Measurements from ENCODE around the gene USP4.

DNA sequence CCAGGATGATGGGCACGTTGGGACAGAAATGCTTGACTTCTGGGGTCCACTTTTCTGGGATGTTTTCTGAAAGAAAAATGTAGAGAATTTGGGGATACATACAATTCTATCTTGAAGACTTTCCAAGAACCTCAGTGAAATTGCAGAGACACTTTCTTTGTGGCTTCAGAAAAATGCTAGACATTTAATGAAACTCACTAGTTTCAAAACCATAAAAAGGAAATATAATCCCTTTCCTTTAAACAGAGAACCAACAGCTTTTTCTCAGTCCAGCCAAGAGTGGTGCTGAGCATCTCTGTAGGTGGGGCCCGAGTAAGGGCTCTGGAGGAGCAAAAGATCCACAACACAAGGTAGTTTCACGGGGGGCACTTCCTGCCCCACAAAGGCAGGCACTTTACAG lies 22.7 kb upstream of the USP4 start:
- TF ChIP-seq, protein P1, sequence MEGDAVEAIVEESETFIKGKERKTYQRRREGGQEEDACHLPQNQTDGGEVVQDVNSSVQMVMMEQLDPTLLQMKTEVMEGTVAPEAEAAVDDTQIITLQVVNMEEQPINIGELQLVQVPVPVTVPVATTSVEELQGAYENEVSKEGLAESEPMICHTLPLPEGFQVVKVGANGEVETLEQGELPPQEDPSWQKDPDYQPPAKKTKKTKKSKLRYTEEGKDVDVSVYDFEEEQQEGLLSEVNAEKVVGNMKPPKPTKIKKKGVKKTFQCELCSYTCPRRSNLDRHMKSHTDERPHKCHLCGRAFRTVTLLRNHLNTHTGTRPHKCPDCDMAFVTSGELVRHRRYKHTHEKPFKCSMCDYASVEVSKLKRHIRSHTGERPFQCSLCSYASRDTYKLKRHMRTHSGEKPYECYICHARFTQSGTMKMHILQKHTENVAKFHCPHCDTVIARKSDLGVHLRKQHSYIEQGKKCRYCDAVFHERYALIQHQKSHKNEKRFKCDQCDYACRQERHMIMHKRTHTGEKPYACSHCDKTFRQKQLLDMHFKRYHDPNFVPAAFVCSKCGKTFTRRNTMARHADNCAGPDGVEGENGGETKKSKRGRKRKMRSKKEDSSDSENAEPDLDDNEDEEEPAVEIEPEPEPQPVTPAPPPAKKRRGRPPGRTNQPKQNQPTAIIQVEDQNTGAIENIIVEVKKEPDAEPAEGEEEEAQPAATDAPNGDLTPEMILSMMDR (IDR thresholded peaks at IDR 0.05) = no peak
- no peak for TF ChIP-seq POLR2A (IDR thresholded peaks at IDR 0.05)
